Pancreas (tissue), 10 donors: ENCODE measurements around the gene AGPS. TPM values are rescaled to one million over a fixed set of nuclear protein-coding genes. Genes with fewer than 3 reads are reported as not detected.
A peak's percentile ranks its signal among the peaks of the same experiment; 100 is the strongest.

Experiments
- ATAC-seq, 4 donors: fragments of 200-7000 bp; cut with Tn5 transposase; one replicate each; pipeline versions ENCODE4 v1.8.0 to v1.9.1; 2020; ENCODE audit warnings: mild to moderate bottlenecking in 4 of 4, moderate library complexity in 4 of 4
- DNase-seq, 6 donors: peaks; one replicate each; pipeline ENCODE4 v3.0.0-alpha.2; 2020
- FAIRE-seq: peaks from 2 replicates; lab custom pipeline; 2012; peaks lifted over from hg19 to GRCh38; lab: Jason Lieb, UNC
- H3K27ac ChIP-seq, 4 donors: fragments of 200-600 bp; sonication (generic); 1 replicate in 3 of 4; 2 replicates in 1 of 4; pipeline versions ENCODE4 v1.5.0 to v1.8.0; 2020
- H3K27me3 ChIP-seq, 4 donors: fragments of 200-600 bp; one replicate each; pipeline ENCODE4 v1.8.0; 2021
- H3K36me3 ChIP-seq, 3 donors: fragments of 200-600 bp; sonication (generic) in 1 of 3; one replicate each; pipeline versions ENCODE4 v1.5.0 to v1.8.0; 2020 to 2021
- H3K4me1 ChIP-seq, 3 donors: fragments of 200-600 bp; one replicate each; pipeline ENCODE4 v1.8.0; 2021
- H3K4me3 ChIP-seq, 4 donors: fragments of 200-600 bp; sonication (generic) in 2 of 4; one replicate each; pipeline versions ENCODE4 v1.5.0 to v1.8.0; 2020 to 2021
- H3K9me3 ChIP-seq, 4 donors: fragments of 200-600 bp; one replicate each; pipeline ENCODE4 v1.8.0; 2021
- WGBS, 2 donors: extraction: QIAGEN DNeasy Blood & Tissue Kit; methylation state at CpG; one replicate each; pipeline ENCODE4 v1.1.7; 2013; 5-methylcytosine and 5-hydroxymethylcytosine counted together
- intact Hi-C, 3 donors: fragments of 100-400 bp; cut with DNase I; formaldehyde crosslinking; loops; one replicate each; pipeline versions ENCODE4 v1.11.1 to v1.14.2; 2022
- polyA plus RNA-seq, 2 donors: library from polyadenylated mRNA; stranded (reverse); fragments of 200-250 nt; gene quantifications; one replicate each; pipeline ENCODE4 v1.2.3, GENCODE V29; 2013
- total RNA-seq, 6 donors: library from RNA; stranded (reverse); fragmentation: NEBNext Ultra II Directional in 4 of 6; extraction: Animal tissue kit (Norgen Biotek cat#: 25700) in 4 of 6; gene quantifications; one replicate each; pipeline versions ENCODE4 v1.2.1 to v1.2.4, GENCODE V29; 2021 to 2023
- TF ChIP-seq, protein P1 (sequence below), 4 donors: fragments of 200-600 bp; sonication (generic) in 3 of 4; IDR thresholded peaks; one replicate each; pipeline versions ENCODE4 v1.5.0 to v1.8.0; 2021; ENCODE audit warnings: antibody characterized with exemption in 4 of 4
- donor health status: healthy with polysubstance abuse.
- donor health status: DM: no; HTN: no; CAD: no; lungs with moderate emphysema.
- donor health status: DM: no; HTN: no; CAD: no.
- donor health status: control.
- donor health status: control.
- donor health status: Bipolar disorder and iron deficiency.
- donor health status: DM: yes; HTN: yes; CAD: no.
- donor health status: DM: no; HTN: no; CAD: no.
- donor health status: DM: no; HTN: no; CAD: no.
- donor health status: DM: yes; HTN: yes; CAD: no.

The AGPS gene
- total and polyA plus RNA-seq, 8 donors: 3.0 to 47.2 (median 23.2) TPM

- 35 to 40% methylated on average over 5 of the region's 5 CpGs for WGBS, 2 donors
- FAIRE-seq (no peak), DNase-seq (peak; percentile 56 to 78 (median 69)), ATAC-seq (peak; percentile 92 to 98 (median 96))
- Histone ChIP-seq H3K9me3 (no peaks in the 10 kb centered on the region), H3K27ac (peak overlapping the region in 3 of 4 donors; percentile 16 to 64 (median 27)), H3K4me3 (peak overlapping the region in 1 of 4 donors; percentile 20), H3K36me3 (no peaks in the 10 kb centered on the region), H3K27me3 (no peaks in the 10 kb centered on the region), H3K4me1 (no peaks in the 10 kb centered on the region)
- intact Hi-C loops: no loop called here
- TF ChIP-seq, protein P1, sequence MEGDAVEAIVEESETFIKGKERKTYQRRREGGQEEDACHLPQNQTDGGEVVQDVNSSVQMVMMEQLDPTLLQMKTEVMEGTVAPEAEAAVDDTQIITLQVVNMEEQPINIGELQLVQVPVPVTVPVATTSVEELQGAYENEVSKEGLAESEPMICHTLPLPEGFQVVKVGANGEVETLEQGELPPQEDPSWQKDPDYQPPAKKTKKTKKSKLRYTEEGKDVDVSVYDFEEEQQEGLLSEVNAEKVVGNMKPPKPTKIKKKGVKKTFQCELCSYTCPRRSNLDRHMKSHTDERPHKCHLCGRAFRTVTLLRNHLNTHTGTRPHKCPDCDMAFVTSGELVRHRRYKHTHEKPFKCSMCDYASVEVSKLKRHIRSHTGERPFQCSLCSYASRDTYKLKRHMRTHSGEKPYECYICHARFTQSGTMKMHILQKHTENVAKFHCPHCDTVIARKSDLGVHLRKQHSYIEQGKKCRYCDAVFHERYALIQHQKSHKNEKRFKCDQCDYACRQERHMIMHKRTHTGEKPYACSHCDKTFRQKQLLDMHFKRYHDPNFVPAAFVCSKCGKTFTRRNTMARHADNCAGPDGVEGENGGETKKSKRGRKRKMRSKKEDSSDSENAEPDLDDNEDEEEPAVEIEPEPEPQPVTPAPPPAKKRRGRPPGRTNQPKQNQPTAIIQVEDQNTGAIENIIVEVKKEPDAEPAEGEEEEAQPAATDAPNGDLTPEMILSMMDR (IDR thresholded peaks at IDR 0.05): no peak
Measured at GRCh38 chr2:177585234-177585863, 192.8 kb downstream of the AGPS start.

DNA sequence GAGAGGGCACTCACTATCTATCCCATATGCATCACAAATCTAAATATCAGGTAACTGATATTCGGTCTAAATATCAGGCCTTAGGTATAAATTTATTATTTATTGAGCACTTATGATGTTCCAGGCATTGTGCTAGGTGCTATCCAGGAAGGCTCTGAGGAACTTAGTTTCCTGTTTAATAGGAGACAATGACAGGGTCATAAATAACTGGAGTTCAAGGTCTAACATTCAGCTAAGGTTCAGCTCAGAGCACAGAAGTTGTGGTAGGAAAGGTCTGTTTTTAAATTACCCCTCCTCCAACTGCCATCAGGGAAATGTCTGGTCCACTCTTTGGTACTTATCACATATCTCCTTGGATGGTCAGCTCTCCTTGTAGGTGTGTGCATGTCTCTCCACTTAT lies 193.6 kb downstream of the AGPS start:
- H3K27ac ChIP-seq: peak overlapping the region in 1 of 4 donors; percentile 64
- TF ChIP-seq, protein P1 (IDR thresholded peaks at IDR 0.05): no peak
- no peaks in the 10 kb centered on the region for H3K27me3 ChIP-seq
- H3K9me3 ChIP-seq: no peaks in the 10 kb centered on the region
- WGBS, 2 donors: 78 to 88% methylated on average over 1 of the region's 1 CpG
- DNase-seq: no peak
- no peaks in the 10 kb centered on the region for H3K4me1 ChIP-seq
- no peak for FAIRE-seq
- no peaks in the 10 kb centered on the region for H3K36me3 ChIP-seq
- no peak overlapping the region for H3K4me3 ChIP-seq
- intact Hi-C loops: no loop called here
- no peak for ATAC-seq

GRCh38 chr2:177587371-177587770 lies 194.8 kb downstream of the AGPS start:
- Histone ChIP-seq H3K27me3 (no peaks in the 10 kb centered on the region), H3K9me3 (no peaks in the 10 kb centered on the region), H3K4me3 (no peak overlapping the region), H3K27ac (no peak overlapping the region), H3K4me1 (no peaks in the 10 kb centered on the region), H3K36me3 (no peaks in the 10 kb centered on the region)
- WGBS, 2 donors: 87 to 89% methylated on average over 1 of the region's 1 CpG
- intact Hi-C loops: no loop called here
- DNase-seq: no peak
- TF ChIP-seq, protein P1 (IDR thresholded peaks at IDR 0.05): no peak
- no peak for FAIRE-seq
- no peak for ATAC-seq

GRCh38 chr2:177588671-177589070 lies 196.1 kb downstream of the AGPS start:
- Histone ChIP-seq H3K4me3 (no peak overlapping the region), H3K27me3 (no peaks in the 10 kb centered on the region), H3K9me3 (no peaks in the 10 kb centered on the region), H3K36me3 (no peaks in the 10 kb centered on the region), H3K27ac (no peak overlapping the region), H3K4me1 (no peaks in the 10 kb centered on the region)
- DNase-seq (no peak), FAIRE-seq (no peak), ATAC-seq (no peak)
- TF ChIP-seq, protein P1 (IDR thresholded peaks at IDR 0.05): no peak
- WGBS, 2 donors: 75 to 79% methylated on average over 3 of the region's 3 CpGs
- intact Hi-C loops: no loop called here

DNA sequence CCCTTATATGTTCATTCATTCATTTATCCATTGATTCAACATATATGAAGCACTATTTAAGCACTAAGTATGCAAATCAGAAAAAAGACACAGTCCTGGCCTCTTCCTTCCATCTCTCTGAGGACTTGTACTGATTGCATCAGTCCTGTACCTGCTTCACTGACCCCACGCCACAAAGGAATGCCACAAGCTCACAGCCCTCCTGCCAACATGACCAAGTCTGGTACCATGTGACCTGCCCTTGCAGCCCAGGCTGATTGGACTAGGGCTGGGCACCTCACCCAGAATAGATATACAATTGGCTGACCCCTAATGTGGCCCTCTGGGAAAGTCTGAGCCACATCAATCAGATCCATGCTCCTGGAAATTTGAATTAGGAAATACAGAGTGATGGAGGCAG lies 196.6 kb downstream of the AGPS start:
- Histone ChIP-seq H3K4me3 (no peak overlapping the region), H3K27me3 (no peaks in the 10 kb centered on the region), H3K4me1 (no peaks in the 10 kb centered on the region), H3K36me3 (no peaks in the 10 kb centered on the region), H3K27ac (no peak overlapping the region), H3K9me3 (no peaks in the 10 kb centered on the region)
- WGBS, 2 donors: 68 to 81% methylated on average over 1 of the region's 1 CpG
- FAIRE-seq (no peak), DNase-seq (no peak), ATAC-seq (no peak)
- intact Hi-C loops: no loop called here
- TF ChIP-seq, protein P1 (IDR thresholded peaks at IDR 0.05): no peak
